Measurements from ENCODE around the gene SRRM2. TPM values are rescaled to one million over a fixed set of nuclear protein-coding genes. Genes with fewer than 3 reads are reported as not detected.

Gene SRRM2
- total RNA-seq, 1 donor from 2014 or later, result 251 TPM

DNA sequence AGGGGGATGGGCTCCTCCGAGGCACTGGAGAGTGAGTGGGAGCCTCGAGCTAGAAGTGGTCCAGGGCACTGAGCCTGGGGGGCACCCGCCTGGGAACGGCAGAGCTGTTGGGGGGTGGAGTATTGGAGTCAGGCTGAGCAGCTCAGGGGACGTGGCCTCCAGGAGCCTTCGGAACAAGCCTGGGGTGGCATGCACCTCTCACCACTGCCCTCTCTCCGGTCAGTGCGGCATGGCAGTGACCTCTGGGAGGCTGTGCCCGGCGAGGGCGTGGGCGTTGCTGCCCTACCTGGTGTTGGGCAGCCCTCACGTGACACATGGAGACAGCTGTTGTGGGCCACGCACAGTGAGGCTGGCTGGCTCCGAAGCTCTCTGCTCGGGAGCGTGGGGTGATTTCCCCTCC is 46.4 kb upstream of the SRRM2 start:
- no peak overlapping the region for H3K27ac ChIP-seq (replicated peaks)
- H3K9me3 ChIP-seq (replicated peaks), result no peaks in the 10 kb centered on the region
- H3K4me3 ChIP-seq, result no peak overlapping the region
- no peaks in the 10 kb centered on the region for H3K27me3 ChIP-seq (ENCODE audit: low read depth)
- no peak for DNase-seq
- peaks cover 28% of the 10 kb centered on the region for H3K4me1 ChIP-seq
- intact Hi-C loops (cut with micrococcal nuclease), result no loop called here
- peaks cover 62% of the 10 kb centered on the region for H3K36me3 ChIP-seq
- no peak for TF ChIP-seq CTCF (IDR thresholded peaks at IDR 0.05; ENCODE audit: borderline replicate concordance)

DNA sequence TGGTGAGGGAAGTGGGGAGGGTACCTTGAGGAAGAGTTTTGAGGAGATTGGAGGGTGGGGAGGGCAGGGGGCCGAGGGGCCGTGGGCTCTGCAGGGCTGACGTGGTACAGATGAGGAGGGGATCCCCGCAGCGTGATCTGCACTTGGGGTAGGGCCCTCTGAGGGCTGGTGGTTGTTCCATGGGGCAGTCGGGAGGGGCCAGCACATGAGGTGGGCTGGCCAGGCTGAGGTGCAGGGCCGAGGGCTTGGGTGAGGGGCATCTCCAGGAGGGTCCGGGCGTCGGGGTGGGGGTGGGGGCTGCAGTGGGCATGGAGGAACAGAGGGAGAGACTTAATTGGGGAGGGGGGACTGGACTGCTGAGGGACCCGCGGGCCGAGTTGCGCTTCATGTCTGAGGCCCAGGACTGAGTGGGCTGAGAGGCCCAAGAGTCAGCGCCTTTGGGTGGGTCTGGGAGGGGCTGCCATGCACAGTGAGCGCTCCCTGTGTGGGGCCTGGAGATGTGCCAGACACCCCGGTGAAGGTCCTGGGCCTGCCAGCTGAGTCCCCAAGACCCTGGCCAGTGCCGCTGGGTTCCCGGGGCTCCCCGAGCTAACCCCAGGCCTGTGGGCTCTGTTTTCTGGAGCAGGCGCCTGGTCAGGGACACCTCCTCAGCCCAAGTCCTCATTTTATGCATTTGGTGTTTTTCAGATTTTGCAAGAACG is 45.7 kb upstream of the SRRM2 start:
- peaks cover 28% of the 10 kb centered on the region for H3K4me1 ChIP-seq
- peaks cover 57% of the 10 kb centered on the region for H3K36me3 ChIP-seq
- H3K27me3 ChIP-seq (ENCODE audit: low read depth), result no peaks in the 10 kb centered on the region
- no peak for TF ChIP-seq CTCF (IDR thresholded peaks at IDR 0.05; ENCODE audit: borderline replicate concordance)
- H3K27ac ChIP-seq (replicated peaks), result no peak overlapping the region
- no peak overlapping the region for H3K4me3 ChIP-seq
- intact Hi-C loops (cut with micrococcal nuclease), result no loop called here
- no peaks in the 10 kb centered on the region for H3K9me3 ChIP-seq (replicated peaks)
- no peak for DNase-seq

DNA sequence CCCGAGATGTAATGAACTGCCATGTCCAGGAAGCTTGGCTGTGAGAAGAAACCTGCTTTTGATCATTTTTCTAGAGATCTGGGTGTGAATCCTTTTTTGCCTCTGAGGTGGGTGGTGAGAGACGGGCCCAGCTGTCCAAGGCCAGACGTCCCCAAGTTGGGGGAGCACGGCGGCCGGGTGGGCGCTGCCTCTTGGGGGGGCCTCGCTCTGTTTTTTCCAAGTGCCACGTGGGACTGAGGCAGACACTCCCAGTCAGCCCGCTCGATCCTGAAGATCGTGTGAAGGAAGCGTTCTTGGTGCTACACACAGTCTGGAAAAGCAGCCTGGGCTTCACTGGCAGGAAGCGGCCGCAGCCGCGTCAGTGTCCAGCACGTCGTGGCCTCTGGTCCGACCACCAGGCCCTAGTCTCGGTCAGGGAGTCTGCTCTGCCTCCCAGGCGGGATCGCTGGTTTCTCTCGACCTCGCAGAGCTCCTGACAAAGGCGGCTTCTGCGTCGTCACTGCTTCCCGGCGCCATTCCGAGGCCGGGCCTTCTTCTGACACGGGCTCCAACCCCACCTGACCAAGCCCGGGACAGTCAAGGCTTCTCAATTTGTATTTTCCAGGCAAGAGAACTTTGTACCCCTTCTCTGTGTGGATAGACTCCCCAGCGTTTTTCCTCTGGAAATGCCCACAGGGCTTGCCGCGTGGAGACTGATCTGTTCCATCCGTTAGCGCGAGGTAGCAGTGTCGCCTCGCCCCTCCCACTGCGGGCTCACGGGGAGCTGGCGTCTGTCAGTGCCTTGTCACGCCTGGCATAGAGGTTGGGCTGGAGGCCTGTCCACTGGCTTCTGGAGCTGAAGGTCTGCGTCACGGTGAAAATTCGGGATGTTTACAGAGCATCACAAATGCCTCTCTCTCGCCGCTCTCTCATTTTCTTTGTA is 44.8 kb upstream of the SRRM2 start:
- no peak overlapping the region for H3K4me3 ChIP-seq
- peaks cover 28% of the 10 kb centered on the region for H3K4me1 ChIP-seq
- no peak overlapping the region for H3K27ac ChIP-seq (replicated peaks)
- peaks cover 48% of the 10 kb centered on the region for H3K36me3 ChIP-seq
- H3K27me3 ChIP-seq (ENCODE audit: low read depth), result no peaks in the 10 kb centered on the region
- TF ChIP-seq CTCF (IDR thresholded peaks at IDR 0.05; ENCODE audit: borderline replicate concordance), result no peak
- intact Hi-C loops (cut with micrococcal nuclease), result no loop called here
- H3K9me3 ChIP-seq (replicated peaks), result no peaks in the 10 kb centered on the region
- DNase-seq, result no peak

DNA sequence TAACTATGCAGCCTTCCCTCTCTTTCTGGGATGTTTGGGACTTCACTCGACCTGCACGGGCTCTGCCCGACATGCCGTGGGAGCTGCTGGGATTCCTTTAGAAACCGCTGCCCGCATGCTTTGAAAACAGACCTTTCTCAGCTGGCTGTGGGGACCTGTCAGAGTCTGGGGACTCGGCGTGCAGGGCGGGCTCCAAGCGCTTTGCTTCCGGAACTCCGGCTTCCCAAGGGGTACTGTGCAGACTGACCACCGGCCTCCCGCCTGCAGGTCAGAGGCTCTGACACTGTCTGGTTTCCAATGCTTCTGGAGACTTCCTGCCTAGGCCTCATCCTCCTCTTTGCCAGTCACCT is 44.2 kb upstream of the SRRM2 start:
- H3K36me3 ChIP-seq, result peaks cover 43% of the 10 kb centered on the region
- no peaks in the 10 kb centered on the region for H3K27me3 ChIP-seq (ENCODE audit: low read depth)
- TF ChIP-seq CTCF (IDR thresholded peaks at IDR 0.05; ENCODE audit: borderline replicate concordance), result no peak
- H3K4me1 ChIP-seq, result peaks cover 21% of the 10 kb centered on the region
- intact Hi-C loops (cut with micrococcal nuclease), result no loop called here
- no peak overlapping the region for H3K4me3 ChIP-seq
- no peak for DNase-seq
- H3K27ac ChIP-seq (replicated peaks), result no peak overlapping the region
- no peaks in the 10 kb centered on the region for H3K9me3 ChIP-seq (replicated peaks)

DNA sequence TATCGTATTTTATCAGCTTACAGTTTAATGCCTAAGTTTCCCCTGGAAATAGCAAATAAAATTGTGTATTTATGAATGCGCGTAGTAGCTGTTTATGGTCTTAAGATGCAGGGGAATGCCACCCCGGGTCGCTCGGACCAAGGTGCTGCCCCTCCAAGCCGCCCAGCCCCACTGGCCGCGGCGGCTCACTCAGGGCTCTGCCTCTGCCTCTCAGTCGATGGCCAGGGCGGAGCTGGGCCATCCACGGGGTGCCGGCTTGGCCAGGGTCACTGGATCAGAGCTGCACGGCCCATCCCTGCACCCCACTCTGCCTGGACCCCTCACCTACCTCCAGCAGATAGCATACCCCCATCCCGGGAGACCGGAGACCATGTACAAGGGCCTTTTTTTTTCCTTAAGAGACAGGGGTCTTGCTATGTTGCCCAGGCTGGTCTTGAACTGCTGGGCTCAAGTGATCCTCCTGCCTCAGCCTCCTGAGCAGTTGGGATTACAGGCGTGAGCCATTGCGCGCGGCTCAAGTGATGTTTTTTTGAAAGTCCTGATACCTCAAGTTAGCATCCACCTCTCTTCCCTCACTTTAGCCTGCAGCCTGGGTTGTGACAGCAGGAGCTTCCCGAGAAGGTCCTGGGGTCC is 43.4 kb upstream of the SRRM2 start:
- Histone ChIP-seq H3K36me3 (peaks cover 39% of the 10 kb centered on the region), H3K27me3 (ENCODE audit: low read depth) (no peaks in the 10 kb centered on the region), H3K27ac (replicated peaks) (no peak overlapping the region), H3K9me3 (replicated peaks) (no peaks in the 10 kb centered on the region), H3K4me1 (peaks cover 15% of the 10 kb centered on the region), H3K4me3 (no peak overlapping the region)
- intact Hi-C loops (cut with micrococcal nuclease), result no loop called here
- no peak for TF ChIP-seq CTCF (IDR thresholded peaks at IDR 0.05; ENCODE audit: borderline replicate concordance)
- no peak for DNase-seq
